Caco-2 (cell line): ENCODE data around the gene ABCA4. TPM values are rescaled to one million over a fixed set of nuclear protein-coding genes. Genes with fewer than 3 reads are reported as not detected.

Experiments used
- BruUV-seq: library from RNA; stranded (reverse); fragments of 400-500 nt; replicated peaks from 2 replicates; lab custom pipeline; 2021; lab: Mats Ljungman, UMichigan
- CTCF ChIA-PET: fragments of 300-600 bp; sonication (Branson Sonifier 250); formaldehyde crosslinking; loops from one replicate; lab custom pipeline; 2022; ENCODE audit warnings: antibody characterized with exemption; lab: Charles Lee
- POLR2A ChIA-PET: fragments of 300-600 bp; sonication (Branson Sonifier 250); formaldehyde crosslinking; loops from one replicate; lab custom pipeline; 2022; ENCODE audit warnings: antibody characterized with exemption; lab: Charles Lee
- DNase-seq, 2 experiments: peaks; one replicate each; pipeline versions ENCODE4 v3.0.0 to v3.0.0-alpha.2; 2020 to 2022
- H3K27me3 ChIP-seq: replicated peaks from 2 replicates; pipeline ENCODE4 v1.6.0; 2011; ENCODE audit warnings: low read length; ENCODE audit not compliant: control insufficient read depth, insufficient read depth
- H3K36me3 ChIP-seq: 2 replicates; pipeline ENCODE4 v1.5.1; 2011; ENCODE audit warnings: low read length; ENCODE audit not compliant: control insufficient read depth, insufficient read depth
- H3K4me1 ChIP-seq: fragments of 250-450 bp; sonication (Bioruptor Pico); 2 replicates; pipeline ENCODE4 v1.5.1; 2020; ENCODE audit warnings: mild to moderate bottlenecking
- H3K4me3 ChIP-seq: 2 replicates; pipeline ENCODE4 v1.5.1; 2011; ENCODE audit warnings: low read depth, mild to moderate bottlenecking, control low read depth, low read length
- H3K9me3 ChIP-seq: fragments of 250-450 bp; sonication (Bioruptor Pico); 2 replicates; pipeline ENCODE4 v1.5.1; 2020; ENCODE audit warnings: mild to moderate bottlenecking, moderate library complexity
- H3K27ac Mint-ChIP-seq: one replicate; pipeline ENCODE4 v1.8.0; 2022; ENCODE audit warnings: mixed read lengths; ENCODE audit not compliant: unreplicated experiment
- H3K27me3 Mint-ChIP-seq: one replicate; pipeline ENCODE4 v1.8.0; 2022; ENCODE audit warnings: mixed read lengths; ENCODE audit not compliant: insufficient read depth, unreplicated experiment
- H3K36me3 Mint-ChIP-seq: one replicate; pipeline ENCODE4 v1.8.0; 2022; ENCODE audit warnings: mild to moderate bottlenecking, mixed read lengths; ENCODE audit not compliant: insufficient read depth, unreplicated experiment
- H3K4me1 Mint-ChIP-seq: one replicate; pipeline ENCODE4 v1.8.0; 2022; ENCODE audit warnings: low read depth, mixed read lengths; ENCODE audit not compliant: unreplicated experiment
- H3K4me3 Mint-ChIP-seq: one replicate; pipeline ENCODE4 v1.8.0; 2022; ENCODE audit warnings: mild to moderate bottlenecking, moderate library complexity, mixed read lengths; ENCODE audit not compliant: unreplicated experiment
- H3K9me3 Mint-ChIP-seq: one replicate; pipeline ENCODE4 v1.8.0; 2022; ENCODE audit warnings: mixed read lengths; ENCODE audit not compliant: unreplicated experiment
- CTCF ChIP-seq, 2 experiments: fragments of 200-600 bp in 1 of 2; IDR thresholded peaks; 1 replicate in 1 of 2; 2 replicates in 1 of 2; pipeline versions ENCODE4 v1.5.1 to v1.8.0; 2011 to 2022; ENCODE audit warnings: antibody characterized with exemption in 1 of 2, control low read depth in 1 of 2, inconsistent platforms in 1 of 2, low read depth in 1 of 2, low read length in 1 of 2, mild to moderate bottlenecking in 1 of 2, moderate library complexity in 1 of 2; ENCODE audit not compliant: insufficient read depth in 1 of 2, severe bottlenecking in 1 of 2, unreplicated experiment in 1 of 2
- intact Hi-C: fragments of 100-400 bp; cut with micrococcal nuclease; formaldehyde crosslinking; loops from one replicate; pipeline ENCODE4 v1.10.0; 2022; ENCODE audit not compliant: unreplicated experiment
- total RNA-seq: library from RNA; stranded (reverse); gene quantifications from 2 replicates; pipeline ENCODE4 v1.2.3, GENCODE V29; 2022

The ABCA4 gene
- total RNA-seq, 1 experiment from 2014 or later = 1.8 TPM

GRCh38 chr1:93977598-93977945 lies 143.4 kb downstream of the ABCA4 start:
- H3K4me3 ChIP-seq = no peak overlapping the region
- H3K36me3 ChIP-seq = no peaks in the 10 kb centered on the region
- POLR2A ChIA-PET = no interaction called here
- no peaks in the 10 kb centered on the region for H3K9me3 ChIP-seq
- intact Hi-C loops = no loop called here
- H3K4me1 Mint-ChIP-seq = no peaks in the 10 kb centered on the region
- H3K27me3 Mint-ChIP-seq = no peaks in the 10 kb centered on the region
- no peaks in the 10 kb centered on the region for H3K9me3 Mint-ChIP-seq
- no peaks in the 10 kb centered on the region for H3K36me3 Mint-ChIP-seq
- CTCF ChIA-PET = no interaction called here
- no peaks in the 10 kb centered on the region for H3K4me1 ChIP-seq
- no peak overlapping the region for H3K27ac Mint-ChIP-seq
- H3K27me3 ChIP-seq = no peaks in the 10 kb centered on the region
- H3K4me3 Mint-ChIP-seq = no peak overlapping the region
- no peak for TF ChIP-seq CTCF (IDR thresholded peaks at IDR 0.05; ENCODE audit: insufficient read depth in 1 of 2, low read depth in 1 of 2, low read length in 1 of 2, severe bottlenecking in 1 of 2, unreplicated experiment in 1 of 2)
- BruUV-seq = no TSS peak
- DNase-seq = no peak

GRCh38 chr1:93976711-93977597 lies 144.0 kb downstream of the ABCA4 start:
- no peaks in the 10 kb centered on the region for H3K4me1 Mint-ChIP-seq
- Histone ChIP-seq H3K4me1 (no peaks in the 10 kb centered on the region), H3K4me3 (no peak overlapping the region), H3K27me3 (no peaks in the 10 kb centered on the region), H3K9me3 (no peaks in the 10 kb centered on the region), H3K36me3 (no peaks in the 10 kb centered on the region)
- no peaks in the 10 kb centered on the region for H3K27me3 Mint-ChIP-seq
- H3K27ac Mint-ChIP-seq = no peak overlapping the region
- no peaks in the 10 kb centered on the region for H3K9me3 Mint-ChIP-seq
- ChIA-PET CTCF (interaction anchor here (1.1 kb wide), 1 partner anchor 63 kb away, joined by 4 read pairs; no protein-coding TSS in a partner anchor), POLR2A (no interaction called here)
- intact Hi-C loops = no loop called here
- no peak for TF ChIP-seq CTCF (IDR thresholded peaks at IDR 0.05; ENCODE audit: insufficient read depth in 1 of 2, low read depth in 1 of 2, low read length in 1 of 2, severe bottlenecking in 1 of 2, unreplicated experiment in 1 of 2)
- H3K36me3 Mint-ChIP-seq = no peaks in the 10 kb centered on the region
- no peak overlapping the region for H3K4me3 Mint-ChIP-seq
- no peak for DNase-seq
- BruUV-seq = no TSS peak

GRCh38 chr1:93976291-93976690 lies 144.7 kb downstream of the ABCA4 start:
- H3K4me1 Mint-ChIP-seq = no peaks in the 10 kb centered on the region
- H3K36me3 Mint-ChIP-seq = no peaks in the 10 kb centered on the region
- ChIA-PET POLR2A (no interaction called here), CTCF (interaction anchor here (1.1 kb wide), 1 partner anchor 64 kb away, joined by 4 read pairs; no protein-coding TSS in a partner anchor)
- no peaks in the 10 kb centered on the region for H3K9me3 Mint-ChIP-seq
- Histone ChIP-seq H3K4me3 (no peak overlapping the region), H3K36me3 (no peaks in the 10 kb centered on the region), H3K4me1 (no peaks in the 10 kb centered on the region), H3K27me3 (no peaks in the 10 kb centered on the region), H3K9me3 (no peaks in the 10 kb centered on the region)
- no peak for DNase-seq
- BruUV-seq = no TSS peak
- TF ChIP-seq CTCF (IDR thresholded peaks at IDR 0.05; ENCODE audit: insufficient read depth in 1 of 2, low read depth in 1 of 2, low read length in 1 of 2, severe bottlenecking in 1 of 2, unreplicated experiment in 1 of 2) = no peak
- intact Hi-C loops = no loop called here
- H3K4me3 Mint-ChIP-seq = no peak overlapping the region
- no peak overlapping the region for H3K27ac Mint-ChIP-seq
- no peaks in the 10 kb centered on the region for H3K27me3 Mint-ChIP-seq
